GM18870 (cell line): ENCODE results near the gene PRSS35.
"Not testable (repeated sequence)": the region's sequence is repeated elsewhere in the genome, so short reads cannot be mapped to it uniquely, and the experiment has no call there.

Experiments
- ATAC-seq: cut with Tn5 transposase; IDR thresholded peaks from one replicate; pipeline ENCODE4 v1.9.1; 2021; ENCODE audit warnings: moderate library complexity; ENCODE audit not compliant: unreplicated experiment

PRSS35 gene

DNA sequence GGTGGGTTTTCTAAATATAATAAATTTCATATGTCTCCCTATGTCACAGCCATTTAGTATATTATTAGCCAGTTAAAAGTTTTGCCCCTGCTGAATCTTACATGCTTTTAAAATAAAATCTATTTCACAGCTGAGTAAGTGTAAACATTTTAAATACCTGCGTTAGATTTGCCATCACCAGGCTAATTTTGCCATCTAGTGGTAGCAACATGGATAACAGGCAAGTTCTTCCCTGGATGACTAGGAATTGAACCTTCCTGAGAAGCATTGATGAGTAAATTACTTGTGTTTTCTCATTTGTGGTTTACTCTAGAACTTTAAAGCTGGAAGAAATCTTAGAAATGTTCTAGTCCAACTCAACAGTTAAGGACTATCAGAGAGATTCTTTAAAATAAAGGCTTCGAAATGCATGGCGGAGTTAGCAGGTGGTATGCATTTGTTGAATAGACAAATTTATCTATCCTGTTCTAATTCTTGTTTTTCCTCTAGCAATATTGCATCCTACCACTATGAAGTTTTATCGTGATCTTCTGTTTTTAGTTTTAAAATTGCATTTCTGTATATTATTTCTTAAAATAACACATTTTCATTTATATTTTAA is 2.6 kb downstream of the PRSS35 start:
- ATAC-seq: no peak

DNA sequence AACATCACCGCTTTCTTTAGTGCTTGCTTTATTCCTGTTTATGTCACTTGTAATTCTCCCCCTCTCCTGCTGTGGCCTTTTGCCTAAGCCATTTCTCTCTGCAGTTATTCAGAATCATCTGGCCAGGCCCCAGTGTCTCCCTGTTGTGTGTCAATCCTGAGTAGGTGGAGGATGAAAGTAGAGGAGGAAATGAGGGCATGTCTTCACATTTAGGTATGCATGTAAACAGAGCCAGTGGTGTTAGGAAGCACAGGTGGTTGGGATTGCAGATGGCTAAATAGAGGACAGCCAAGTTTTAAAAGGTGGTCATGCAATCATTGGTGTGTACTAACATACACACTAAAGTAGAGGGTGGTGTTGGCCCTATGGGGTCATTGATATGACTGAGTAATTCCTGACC is 5.2 kb downstream of the PRSS35 start:
- ATAC-seq: no peak

DNA sequence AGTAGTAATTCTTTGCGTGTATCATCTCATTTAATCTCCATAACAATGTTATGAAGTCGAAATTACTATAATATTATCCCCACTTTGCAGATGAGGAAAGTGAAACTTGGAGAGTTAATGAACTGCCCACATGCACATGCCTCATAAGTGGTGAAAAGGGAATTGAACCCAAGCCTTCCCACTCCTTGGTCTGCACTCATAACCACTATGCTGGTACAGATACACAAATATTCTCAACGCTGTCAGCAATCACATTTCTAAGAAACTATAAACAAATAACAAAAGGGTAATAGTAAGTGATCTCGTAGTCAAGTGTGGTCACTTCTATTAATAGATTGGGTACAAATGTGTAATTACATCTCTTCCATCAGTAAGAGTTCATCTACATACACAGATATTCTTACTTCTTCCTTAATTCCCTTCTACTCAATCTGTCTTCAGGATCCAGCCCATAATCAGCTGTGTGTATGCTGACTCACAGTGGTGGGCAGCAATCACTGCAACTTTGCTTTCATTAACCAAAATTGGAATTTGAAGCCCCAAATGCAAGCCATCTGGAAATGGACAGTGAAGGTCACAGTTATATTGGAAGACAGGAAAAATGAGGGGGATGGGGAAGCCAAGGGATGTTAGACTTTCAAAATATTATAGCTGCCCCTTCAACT is 6.6 kb downstream of the PRSS35 start:
- no peak for ATAC-seq

DNA sequence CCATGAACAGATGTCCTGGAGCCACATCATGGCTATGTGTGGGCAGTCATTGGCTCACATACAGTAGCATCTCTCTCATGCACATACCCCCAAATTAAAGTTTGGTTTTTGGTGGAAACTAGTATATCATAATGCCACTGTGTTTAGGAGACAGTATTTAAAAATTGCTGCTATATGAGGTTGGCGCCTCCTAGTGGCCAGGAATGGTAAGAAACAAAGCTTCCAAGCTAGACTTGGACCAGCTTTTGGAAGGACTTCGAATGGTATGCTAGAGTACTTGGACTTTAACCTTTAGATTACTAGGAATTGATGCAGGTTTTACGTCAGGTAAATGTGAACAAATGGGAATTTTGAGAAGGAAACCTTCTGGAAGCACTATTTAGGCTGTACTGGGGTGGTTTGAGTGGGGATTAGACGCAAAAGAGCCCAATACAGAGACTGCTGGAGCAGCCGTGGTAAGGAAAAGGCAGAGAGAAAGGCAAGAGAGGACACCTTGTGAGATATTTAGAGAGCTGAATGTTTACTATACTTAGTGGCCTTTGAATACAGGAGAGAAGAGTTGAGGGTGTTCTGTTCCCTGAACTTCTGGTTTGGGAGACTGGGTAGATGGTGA is 23.8 kb downstream of the PRSS35 start:
- ATAC-seq: peak; percentile 86

DNA sequence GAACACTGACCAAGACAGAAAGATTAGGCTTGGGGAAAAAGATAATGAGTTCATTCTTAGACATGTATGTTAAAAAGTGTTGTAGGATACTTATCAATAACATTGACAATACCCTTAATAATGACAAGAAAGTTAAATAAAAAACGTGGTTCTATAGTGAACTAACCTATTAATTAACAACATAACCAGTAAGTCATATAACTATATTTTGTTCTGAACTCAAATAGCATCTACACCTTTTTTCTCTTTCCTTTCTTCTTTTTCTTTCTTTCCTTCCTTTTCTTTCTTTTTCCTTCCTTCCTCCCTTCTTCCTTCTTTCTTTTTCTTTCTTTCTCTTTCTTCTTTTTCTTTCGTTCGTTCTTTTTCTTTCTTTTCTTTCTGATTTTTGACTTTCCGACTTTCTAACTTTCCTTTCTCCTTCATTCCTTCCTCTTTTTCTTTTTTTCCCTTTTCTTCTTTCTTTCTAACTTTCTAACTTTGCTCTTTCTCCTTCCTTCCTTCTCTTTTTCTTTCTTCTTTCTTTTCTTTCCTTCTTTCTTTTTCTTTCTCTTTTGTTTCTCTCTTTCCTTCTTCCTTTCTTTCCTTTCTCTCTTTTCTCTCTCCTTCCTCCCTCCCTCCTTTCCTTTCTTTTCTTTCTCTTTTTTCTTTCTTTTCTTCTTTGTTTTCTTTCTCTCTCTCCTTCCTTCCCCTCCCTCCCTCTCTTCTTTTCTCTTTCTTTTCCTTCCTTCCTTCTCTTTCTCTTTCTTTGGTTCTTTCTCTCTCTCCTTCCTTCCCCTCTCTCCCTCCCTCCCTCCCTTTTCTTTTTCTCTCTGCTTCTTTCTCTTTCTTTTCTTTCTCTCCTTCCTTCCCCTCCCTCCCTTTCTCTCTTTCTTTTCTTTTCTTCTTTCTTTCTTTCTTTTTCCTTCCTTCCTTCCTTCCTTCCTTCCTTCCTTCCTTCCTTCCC is 24.6 kb downstream of the PRSS35 start:
- no peak for ATAC-seq

DNA sequence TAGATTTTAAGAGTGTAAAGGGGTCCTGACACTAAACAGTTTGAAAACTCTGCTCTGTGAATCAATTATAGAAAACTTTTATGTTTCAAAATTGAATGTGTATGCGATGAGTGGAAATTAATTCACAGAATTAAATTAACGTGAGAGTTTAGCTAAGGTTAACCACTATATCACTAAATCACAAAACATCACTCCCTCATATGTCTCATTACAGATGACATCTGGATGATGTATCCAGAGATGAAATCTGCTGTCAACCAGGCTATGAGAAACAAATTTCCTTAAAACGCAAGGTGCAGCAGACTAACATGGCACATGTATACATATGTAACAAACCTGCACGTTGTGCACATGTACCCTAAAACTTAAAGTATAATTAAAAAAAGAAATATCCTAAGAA is 27.3 kb downstream of the PRSS35 start:
- ATAC-seq: no peak

DNA sequence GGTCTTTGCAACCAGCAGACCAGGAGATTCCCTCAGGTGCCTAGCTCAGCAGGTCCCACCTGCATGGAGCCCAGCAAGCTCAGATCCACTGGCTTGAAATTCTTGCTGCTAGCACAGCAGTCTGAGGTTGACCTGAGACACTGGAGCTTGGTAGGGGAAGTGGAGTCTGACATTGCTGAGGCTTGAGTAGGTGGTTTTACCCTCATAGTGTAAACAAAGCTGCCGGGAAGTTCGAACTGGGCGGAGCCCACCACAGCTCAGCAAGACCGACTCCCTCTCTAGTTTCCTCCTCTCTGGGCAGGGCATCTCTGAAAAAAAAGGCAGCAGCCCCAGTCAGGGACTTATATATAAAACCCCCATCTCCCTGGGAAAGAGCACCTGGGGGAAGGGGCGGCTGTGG is 34.3 kb downstream of the PRSS35 start:
- ATAC-seq: no peak

DNA sequence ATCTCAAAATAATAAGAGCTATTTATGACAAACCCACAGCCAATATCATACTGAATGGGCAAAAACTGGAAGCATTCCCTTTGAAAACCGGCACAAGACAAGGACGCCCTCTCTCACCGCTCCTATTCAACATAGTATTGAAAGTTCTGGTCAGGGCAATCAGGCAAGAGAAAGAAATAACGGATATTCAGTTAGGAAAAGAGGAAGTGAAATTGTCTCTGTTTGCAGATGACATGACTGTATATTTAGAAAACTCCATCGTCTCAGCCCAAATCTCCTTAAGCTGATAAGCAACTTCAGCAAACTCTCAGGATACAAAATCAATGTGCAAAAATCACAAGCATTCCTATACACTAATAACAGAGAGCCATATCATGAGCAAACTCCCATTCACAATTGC is 38.1 kb downstream of the PRSS35 start:
- ATAC-seq: not testable (repeated sequence)

DNA sequence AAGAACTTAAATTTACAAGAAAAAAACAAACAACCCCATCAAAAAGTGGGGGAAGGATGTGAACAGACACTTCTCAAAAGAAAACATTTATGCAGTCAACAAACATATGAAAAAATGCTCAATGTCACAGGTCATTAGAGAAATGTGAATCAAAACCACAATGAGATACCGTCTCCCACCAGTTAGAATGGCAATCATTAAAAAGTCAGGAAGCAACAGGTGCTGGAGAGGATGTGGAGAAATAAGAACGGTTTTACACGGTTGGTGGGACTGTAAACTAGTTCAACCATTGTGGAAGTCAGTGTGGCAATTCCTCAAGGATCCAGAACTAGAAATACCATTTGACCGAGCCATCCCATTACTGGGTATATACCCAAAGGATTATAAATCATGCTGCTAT is 39.4 kb downstream of the PRSS35 start:
- not testable (repeated sequence) for ATAC-seq

DNA sequence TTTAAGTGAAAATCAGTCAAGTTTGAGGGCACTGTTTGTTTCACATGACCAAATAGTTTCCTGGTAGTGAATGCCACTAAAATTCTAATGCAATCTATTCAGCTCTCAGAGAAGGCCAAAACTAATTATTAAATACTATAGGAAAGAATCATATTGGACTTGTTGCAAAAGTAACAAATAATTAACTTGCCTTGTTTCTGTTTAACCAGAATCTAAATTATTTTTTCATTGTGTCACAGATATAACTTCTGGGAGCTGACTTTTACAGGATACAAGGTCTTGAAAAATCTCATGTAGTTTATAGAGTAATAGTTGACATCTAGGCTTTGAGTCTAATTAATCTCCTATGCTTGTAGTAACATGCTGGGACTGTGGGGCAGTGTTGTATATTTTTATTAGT is 44.5 kb downstream of the PRSS35 start:
- no peak for ATAC-seq

DNA sequence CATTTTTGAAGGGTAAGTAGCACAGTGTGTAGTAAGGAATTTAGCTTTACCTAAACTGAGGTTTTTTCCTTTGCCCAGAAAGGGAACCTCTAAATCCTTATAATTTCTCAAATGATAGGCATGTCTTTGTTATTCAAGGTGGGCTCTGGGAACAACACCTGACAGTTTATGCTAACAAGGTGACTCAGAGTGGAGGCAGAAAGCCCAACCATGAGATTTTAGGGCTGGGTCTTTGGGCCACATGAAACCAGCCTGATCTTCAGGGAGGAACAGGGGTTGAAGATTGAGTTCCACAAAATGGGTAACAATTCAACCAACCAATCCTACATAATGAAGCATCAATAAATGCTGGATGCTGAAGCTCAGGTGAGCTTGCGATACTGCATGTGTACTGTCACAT is 46.6 kb downstream of the PRSS35 start:
- ATAC-seq: no peak

DNA sequence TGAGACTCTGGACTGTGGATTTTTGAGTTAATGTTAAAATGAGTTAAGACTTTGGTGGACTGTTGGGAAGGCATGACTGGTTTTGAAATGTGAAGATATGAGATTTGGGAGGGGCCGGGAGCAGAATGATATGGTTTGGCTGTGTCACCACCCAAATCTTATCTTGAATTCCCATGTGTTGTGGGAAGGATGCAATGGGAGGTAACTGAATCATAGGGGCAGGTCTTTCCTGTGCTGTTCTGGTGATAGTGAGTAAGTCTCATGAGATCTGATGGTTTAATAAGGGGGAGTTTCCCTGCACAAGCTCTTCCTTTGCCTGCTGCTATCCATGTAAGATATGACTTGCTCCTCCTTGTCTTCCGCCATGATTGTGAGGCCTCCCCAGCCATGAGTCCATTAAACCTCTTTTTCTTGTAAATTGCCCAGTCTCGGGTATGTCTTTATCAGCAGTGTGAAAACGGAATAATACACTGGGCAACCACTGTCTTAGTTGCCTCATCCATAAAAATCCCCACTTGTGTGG is 59.4 kb downstream of the PRSS35 start:
- not testable (repeated sequence) for ATAC-seq

DNA sequence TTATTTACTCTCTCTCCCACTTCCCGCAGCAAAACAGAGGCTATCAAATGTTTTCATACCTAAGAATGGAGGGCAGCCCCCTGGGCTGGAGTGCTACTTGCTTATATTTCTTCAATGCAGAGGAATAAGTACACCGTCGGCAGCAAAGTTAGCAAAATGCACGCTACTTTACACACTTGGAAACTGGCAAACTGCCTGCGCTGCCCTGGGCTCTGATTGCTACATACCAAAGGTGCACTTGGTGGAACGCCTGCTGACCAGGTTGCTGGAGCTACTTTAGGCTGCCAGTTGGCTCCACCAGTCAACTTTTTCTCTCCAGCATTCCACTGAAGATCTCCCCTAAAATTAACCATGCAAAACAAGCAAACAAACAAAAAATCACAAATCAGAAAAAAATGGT is 62.4 kb downstream of the PRSS35 start:
- no peak for ATAC-seq
